HT1080 (cell line): Measurements from ENCODE around the gene BTNL2. TPM values are rescaled to one million over a fixed set of nuclear protein-coding genes. Genes with fewer than 3 reads are reported as not detected.
A peak's percentile ranks its signal among the peaks of the same experiment; 100 is the strongest.
"Not testable (repeated sequence)": the region's sequence is repeated elsewhere in the genome, so short reads cannot be mapped to it uniquely, and the experiment has no call there.

ENCODE experiments used
- DNase-seq: peaks from one replicate; pipeline ENCODE4 v3.0.0-alpha.2; 2015; ENCODE audit warnings: low read depth
- polyA plus RNA-seq, 2 experiments: library from polyadenylated mRNA; depleted of rRNA; stranded (reverse); fragments of >200 nt; gene quantifications; 2 replicates each; pipeline ENCODE4 v1.2.3, GENCODE V29; 2015
- total RNA-seq: library from RNA; depleted of rRNA; stranded (reverse); fragments of >200 nt; shearing (Covaris generic); gene quantifications from 2 replicates; pipeline ENCODE4 v1.2.3, GENCODE V29; 2014; rRNA removed

The BTNL2 gene, protein sequence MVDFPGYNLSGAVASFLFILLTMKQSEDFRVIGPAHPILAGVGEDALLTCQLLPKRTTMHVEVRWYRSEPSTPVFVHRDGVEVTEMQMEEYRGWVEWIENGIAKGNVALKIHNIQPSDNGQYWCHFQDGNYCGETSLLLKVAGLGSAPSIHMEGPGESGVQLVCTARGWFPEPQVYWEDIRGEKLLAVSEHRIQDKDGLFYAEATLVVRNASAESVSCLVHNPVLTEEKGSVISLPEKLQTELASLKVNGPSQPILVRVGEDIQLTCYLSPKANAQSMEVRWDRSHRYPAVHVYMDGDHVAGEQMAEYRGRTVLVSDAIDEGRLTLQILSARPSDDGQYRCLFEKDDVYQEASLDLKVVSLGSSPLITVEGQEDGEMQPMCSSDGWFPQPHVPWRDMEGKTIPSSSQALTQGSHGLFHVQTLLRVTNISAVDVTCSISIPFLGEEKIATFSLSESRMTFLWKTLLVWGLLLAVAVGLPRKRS
- total RNA-seq: not detected in 2 replicates
- polyA plus RNA-seq (2015; cell fraction: cytosol; rRNA removed): not detected in 2 replicates
- not detected in 2 replicates for polyA plus RNA-seq (2015; cell fraction: nucleus; rRNA removed)

DNA sequence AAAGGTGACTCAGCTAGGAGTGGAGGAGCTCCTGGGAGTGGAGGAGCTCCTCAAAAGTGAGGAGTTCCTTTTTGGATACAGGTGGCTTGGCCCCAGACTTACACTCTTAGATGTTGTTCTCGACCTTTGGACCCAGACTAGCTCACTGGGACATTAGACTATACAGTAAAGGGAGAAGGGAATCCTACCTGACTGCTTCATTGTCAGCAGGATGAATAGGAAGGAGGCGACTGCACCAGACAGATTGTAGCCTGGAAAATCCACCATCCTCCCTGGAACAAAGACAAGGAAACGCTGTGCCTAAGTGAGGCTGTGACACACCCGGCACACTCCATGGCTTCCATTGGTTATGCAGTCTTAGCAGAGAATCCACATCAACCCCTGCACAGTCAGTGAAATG lies at the start of gene BTNL2:
TSS of gene BTNL2 (minus strand) at position 325 of the 400 bp plus-strand sequence. CDS start at position 267, 58 bp downstream.
- no peak for DNase-seq

DNA sequence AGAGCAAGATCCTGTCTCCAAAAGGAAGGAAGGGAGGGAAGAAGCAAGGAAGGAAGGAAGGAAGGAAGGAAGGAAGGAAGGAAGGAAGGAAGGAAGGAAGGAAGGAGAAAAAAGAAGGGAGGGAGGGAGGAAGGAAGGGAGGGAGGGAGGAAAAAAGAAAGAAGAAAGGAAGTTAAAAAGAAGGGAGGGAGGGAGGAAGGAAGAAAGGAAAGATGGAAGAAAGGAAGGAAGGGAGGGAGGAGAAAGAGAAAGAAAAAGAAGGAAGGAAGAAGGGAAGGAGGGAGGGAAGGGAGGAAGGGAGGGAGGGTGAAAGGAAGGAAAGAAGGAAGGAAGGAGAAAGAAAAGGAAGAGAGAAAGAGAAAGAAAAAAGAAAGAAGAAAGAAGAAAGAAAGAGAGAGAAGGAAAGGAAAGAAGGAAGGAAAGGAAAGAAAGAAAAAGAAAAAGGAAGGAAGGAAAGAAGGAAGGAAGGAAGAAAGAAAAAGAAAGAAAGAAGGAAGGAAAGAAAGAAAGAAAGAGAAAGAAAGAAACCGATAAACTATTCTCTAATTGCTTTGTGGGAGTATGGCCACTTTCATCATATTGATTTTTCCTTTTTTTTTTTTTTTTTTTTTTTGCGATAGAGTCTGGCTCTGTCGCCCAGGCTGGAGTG lies 42.2 kb upstream of the BTNL2 start:
- DNase-seq: no peak

DNA sequence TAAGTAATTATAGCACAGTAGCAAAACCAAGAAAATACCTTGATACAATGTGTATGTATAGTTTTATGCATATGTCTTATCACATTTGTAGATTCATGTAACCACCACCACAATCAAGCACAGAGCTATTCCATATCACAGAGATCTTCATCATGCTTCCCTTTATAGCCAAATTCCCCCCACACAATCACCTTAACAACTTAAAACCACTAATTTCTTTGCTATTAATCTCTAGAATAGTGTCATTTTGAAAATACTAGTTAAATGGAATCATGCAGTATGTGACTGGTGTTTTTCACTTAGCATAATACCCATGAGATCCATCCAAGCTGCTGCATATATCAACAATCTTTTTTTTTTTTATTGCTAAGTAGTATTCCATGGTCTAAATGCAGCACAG lies 41.0 kb upstream of the BTNL2 start:
- DNase-seq: no peak

DNA sequence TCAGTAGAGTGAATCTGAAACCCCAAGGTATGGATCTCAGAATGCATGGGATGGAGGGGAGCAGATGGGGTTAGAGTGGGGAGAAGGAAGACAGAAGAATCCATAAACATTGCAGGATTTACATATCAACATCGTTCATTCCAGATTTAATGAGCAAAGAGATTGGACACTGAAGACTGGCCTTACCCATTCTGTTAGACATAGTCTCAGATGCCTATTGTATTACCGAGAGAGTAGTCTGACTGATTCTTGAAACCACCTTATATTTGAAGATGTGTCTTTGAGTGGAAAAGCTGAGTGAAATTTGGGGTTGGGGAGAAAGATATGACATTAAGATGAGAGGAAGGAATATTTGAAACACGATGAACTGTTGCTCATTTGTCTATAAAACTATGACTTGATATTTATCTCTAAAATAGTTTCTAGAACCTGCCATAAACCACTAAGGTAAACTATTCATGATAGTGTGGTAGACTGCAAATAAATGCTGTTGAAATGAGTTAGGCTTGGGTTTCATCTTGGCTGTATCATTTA lies 38.4 kb upstream of the BTNL2 start:
- DNase-seq: no peak

DNA sequence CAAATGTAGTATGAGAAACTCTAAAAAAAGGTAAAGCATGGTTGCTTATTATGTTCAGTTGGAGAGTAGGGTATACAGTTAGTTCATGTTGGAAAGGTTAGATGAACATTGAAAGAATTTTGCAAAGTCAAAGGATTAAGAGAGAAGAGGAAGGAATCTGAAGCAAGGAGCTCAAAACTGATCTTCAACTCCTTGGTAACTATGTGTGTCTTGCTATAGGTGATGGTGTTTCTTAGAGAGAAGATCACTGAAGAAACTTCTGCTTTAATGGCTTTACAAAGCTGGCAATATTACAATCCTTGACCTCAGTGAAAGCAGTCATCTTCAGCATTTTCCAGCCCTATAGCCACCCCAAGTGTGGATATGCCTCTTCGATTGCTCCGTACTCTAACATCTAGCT lies 37.5 kb upstream of the BTNL2 start:
- no peak for DNase-seq

DNA sequence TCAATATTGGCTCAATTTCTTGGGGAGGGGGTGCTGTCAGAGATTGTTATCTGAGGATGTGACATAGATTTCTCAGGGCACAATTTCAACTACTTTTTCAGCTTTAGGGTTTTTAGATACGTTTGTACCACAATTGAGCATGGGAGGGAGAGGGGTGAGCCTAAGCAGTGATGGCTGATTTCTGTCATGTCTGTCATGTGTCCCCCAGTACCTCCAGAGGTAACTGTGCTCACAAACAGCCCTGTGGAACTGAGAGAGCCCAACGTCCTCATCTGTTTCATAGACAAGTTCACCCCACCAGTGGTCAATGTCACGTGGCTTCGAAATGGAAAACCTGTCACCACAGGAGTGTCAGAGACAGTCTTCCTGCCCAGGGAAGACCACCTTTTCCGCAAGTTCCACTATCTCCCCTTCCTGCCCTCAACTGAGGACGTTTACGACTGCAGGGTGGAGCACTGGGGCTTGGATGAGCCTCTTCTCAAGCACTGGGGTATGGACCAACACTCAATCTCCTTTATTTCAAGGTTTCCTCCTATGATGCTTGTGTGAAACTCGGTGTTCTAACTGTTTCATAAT lies 36.1 kb upstream of the BTNL2 start:
- DNase-seq: no peak

DNA sequence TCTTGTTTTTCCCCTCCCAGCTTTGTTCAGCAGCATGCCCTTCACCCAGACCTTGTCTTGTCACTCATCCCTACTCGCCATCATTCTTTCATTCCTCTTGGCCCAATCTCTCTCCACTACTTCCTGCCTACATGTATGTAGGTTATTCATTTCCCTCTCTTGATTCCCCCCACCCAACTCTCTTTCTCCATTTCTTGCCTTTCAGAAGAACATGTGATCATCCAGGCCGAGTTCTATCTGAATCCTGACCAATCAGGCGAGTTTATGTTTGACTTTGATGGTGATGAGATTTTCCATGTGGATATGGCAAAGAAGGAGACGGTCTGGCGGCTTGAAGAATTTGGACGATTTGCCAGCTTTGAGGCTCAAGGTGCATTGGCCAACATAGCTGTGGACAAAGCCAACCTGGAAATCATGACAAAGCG lies 35.3 kb upstream of the BTNL2 start:
- DNase-seq: no peak

DNA sequence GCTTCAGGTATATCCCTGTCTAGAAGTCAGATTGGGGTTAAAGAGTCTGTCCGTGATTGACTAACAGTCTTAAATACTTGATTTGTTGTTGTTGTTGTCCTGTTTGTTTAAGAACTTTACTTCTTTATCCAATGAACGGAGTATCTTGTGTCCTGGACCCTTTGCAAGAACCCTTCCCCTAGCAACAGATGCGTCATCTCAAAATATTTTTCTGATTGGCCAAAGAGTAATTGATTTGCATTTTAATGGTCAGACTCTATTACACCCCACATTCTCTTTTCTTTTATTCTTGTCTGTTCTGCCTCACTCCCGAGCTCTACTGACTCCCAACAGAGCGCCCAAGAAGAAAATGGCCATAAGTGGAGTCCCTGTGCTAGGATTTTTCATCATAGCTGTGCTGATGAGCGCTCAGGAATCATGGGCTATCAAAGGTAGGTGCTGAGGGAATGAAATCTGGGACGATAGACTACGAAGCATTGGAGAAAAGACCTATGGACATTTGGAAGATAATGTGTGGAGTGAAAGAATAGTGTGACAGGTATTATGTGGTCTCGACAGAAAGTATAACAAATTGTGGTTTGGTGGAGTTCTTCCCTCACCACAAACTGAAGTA lies 32.7 kb upstream of the BTNL2 start, which contains the start of gene HLA-DRA:
TSS of gene HLA-DRA (plus strand) at position 286 of the 613 bp plus-strand sequence. CDS start at position 350, 64 bp downstream.
- peak; percentile 57 for DNase-seq

DNA sequence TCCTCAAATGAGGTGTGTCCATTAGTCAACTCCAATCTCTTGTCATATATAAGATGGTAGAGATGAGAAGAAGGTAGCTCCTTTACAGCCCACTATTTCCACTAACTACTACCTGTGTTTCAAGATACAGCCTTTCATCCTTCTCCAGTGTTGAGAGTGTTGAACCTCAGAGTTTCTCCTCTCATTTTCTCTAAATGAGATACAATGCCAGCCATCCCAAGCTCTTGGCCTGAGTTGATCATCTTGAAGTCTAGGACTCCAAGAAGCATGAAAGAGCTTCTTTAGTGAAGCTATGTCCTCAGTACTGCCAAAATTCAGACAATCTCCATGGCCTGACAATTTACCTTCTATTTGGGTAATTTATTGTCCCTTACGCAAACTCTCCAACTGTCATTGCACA lies 32.2 kb upstream of the BTNL2 start:
- DNase-seq: no peak

DNA sequence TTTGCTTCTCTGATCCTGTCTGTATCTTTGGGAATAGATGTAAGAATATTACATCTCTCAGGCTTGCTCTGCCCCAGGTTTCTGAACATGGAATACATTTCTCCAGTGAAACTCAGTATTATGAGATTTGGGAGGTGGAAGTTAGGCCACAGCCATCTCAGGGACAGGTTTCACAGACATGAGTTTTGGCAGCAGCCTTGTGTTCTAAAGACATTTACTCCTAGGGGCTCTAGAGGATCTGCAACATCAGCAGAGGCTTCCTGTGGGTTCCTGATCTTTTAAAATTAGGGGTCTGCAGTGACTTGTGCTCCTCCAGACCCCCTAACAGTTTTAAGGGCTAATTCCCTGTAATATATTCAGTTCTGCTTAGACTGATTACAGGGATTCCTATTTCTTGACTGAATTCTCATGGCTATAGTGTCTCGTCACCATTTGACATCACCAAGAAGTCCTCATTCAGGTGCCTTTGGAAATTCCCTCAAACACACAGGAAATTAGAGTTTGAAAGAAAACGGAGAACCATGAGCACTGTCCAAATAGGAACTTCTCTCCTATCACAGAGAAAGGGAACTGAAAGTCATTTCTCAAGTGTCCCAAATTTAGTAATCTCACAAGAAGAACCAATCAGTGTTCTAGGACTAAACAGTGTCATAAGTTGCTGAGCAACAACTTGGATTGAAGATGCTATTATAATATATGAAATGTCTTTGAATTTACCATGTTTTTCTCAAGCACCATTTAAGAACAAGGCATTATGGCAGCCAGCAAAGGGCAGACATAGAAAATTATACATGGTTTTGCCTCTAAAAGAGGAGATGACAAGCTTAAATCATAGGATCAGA lies 30.2 kb upstream of the BTNL2 start:
- DNase-seq: no peak

DNA sequence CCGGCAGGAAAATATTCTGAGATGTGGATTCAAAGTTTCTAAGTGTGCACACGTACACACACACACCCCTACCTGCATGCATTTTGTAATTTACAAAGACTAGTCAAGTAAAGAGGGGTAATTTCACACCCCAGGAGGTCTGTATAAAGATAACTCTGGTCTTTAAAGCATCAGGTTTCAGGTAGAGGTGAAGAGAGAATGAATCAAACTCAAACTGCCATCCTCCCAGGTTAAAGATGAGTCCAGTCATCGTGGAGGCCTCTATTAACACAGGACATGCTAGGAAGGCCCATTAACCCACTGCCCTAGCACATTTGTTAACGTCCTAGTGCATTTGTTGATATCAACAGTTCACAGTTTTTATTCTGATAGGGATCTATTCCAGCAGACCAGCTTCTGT lies 29.2 kb upstream of the BTNL2 start:
- no peak for DNase-seq

DNA sequence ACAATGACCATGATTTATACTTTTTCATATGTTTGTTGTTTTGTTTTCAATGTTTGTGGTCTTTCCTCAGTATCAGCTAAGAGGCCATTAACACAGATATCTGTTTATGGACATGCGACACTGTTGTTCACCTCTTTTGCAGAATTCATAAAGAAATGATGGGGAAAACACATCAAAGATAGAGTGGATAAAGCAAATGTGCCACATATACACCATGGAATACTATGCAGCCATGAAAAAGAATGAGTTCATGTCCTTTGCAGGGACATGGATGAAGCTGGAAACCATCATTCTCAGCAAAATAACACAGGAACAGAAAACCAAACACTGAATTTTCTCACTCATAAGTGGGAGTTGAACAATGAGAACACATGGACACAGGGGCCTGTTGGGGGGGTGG lies 27.0 kb upstream of the BTNL2 start:
- DNase-seq: not testable (repeated sequence)

DNA sequence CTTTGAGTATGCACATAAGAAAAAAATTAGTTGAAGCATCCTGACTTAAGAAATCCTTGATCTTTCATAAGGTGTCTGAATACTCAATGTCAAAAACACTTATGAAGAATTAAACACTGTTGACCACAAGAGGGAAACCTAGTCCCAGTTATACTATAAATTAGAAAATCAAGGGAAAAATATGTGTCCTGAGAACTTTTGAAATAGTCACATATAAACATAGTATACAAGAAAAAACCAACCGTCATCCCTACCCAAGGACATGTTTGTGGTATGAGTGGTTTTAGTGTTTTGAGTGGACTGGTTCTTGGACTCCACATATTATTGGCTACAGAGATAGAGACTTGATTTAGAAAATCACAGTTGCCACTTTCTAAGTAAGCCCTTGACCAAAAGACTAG lies 25.1 kb upstream of the BTNL2 start:
- peak; percentile 7 for DNase-seq

DNA sequence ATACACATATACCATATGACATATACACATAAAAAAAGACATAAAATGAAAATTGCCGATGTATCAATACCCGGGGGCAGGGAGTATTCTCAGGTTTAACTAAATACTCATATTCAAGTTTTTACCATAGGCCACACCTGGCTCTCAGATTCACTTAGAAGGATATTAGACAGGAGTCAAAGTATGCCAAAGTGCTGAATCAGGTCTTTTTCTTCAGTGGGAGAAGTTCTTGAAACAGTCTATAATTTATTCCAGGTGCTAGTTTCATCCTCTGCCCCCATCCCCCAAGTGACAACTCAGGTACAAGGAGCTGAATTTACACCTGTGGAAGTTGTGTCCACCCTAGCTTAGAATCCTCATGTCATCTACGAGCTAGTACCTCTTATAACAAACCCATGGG lies 24.2 kb upstream of the BTNL2 start:
- DNase-seq: no peak

DNA sequence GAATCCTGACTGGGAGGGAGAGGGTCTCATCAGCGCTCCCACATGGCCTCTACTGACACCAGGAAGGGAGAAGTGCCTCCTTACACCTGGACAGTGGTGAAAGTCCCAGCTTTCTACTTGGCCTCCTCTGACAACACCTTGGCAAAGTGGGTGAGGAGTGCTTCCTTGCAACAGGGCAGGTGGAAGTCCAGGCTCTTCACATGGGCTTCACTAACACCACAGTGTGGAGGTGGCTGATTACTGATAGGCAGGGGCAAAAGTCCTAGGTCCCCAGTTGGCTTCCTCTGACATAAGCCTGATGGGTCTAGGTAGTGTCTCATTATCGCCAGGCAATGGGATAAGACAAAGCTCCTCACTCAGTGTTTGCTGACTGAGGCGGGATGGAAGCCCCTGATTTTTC lies 23.2 kb upstream of the BTNL2 start:
- DNase-seq: no peak

DNA sequence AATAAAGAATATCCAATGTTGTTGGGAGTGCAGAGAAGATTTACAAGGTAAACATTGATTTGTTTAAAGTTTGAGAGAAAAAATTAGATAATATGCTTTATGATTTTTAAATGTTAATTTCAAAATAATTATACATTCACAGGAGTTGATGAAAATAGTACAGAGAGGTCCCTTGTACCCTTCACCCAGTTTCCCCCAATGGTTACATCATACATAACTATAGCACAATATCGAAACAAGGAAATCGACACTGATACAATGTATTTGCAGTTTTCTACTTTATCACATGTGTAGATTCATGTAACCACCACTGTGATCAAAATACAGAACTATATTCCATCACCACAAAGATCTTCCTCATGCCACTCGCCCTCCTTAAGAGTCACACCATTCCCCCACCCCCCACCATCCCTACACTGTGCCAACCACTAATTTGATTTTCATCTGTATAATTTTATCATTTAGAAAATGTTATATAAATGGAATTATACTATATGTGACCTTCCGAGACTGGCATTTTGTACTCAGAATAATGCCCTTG lies 21.0 kb upstream of the BTNL2 start:
- DNase-seq: no peak

DNA sequence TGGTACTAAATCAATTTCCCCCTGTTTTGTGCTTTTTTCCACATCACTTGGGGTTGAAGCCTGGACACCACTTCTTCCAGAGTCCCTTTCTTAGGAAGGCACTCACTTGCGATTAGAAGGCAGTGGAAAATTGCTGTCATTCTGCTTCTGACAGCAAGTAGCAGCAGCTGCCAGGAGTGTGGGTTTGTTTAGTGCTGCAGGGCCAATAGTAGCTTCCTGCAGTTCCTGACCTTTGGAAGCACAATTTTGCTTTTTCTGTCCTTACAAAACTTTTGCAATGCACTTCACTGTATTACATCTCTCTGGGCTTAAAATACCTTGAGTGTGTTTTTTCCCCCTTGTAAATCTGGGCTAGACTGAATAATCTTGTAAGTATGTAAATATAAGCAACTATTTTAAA lies 20.2 kb upstream of the BTNL2 start:
- no peak for DNase-seq

DNA sequence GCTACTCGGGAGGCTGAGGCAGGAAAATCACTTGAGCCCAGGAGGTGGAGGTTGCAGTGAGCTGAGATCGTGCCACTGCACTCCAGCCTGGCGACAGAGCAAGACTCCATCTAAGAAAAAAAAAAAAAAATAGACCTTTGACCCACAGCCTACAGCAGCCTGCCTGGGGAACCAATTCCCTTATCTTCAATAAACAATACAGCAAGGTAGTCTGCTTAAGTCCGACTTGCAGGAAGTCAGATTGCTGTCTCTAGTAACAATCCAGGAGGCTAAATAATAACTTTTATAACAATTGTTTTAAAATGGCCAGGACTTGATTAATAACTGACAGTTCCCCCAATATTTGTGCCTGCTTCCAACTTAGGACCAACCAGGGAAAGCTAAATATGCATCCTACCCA lies 19.4 kb upstream of the BTNL2 start:
- no peak for DNase-seq

DNA sequence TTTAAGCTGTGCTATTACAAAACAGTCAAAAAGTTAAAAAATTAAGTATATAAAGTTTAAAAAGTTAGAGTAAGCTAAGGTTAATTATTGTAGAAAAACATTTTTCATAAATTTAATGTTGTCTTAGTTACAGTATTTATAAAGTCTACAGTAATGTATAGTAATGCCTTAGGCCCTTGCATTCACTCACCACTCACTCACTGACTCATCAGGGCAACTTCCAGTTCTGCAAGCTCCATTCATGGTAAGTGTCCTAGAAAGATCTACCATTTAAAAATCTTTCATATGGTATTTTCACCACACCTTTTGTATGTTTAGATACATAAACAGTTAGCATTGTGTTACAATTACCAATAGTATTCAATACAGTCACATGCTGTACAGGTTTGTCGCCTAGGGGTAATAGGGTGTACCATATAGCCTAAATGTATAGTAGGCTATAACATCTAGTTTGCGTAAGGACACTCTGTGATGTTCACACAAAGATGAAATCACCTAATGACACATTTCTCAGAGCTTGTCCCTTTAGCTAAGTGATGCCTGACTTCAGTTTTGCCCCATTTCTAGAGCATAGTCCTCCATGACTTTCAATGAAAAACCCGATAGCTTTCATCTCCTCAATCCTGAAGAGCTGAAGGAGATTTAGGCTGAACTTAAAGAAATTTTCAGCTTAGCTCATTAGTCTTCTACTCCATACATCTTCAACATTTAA lies 17.8 kb upstream of the BTNL2 start:
- no peak for DNase-seq
